Stimulated activated CD8-positive, alpha-beta memory T cell treated with anti-CD3 and anti-CD28 coated beads, Interleukin-15, amount 100 ng/mL, for 4 hours (primary cell): ENCODE data around the gene OR10A3.

Source experiments
- DNase-seq, 2 donors: peaks; one replicate each; pipeline ENCODE4 v3.0.0-alpha.2; 2020; ENCODE audit warnings: low read depth in 2 of 2

The OR10A3 gene

DNA sequence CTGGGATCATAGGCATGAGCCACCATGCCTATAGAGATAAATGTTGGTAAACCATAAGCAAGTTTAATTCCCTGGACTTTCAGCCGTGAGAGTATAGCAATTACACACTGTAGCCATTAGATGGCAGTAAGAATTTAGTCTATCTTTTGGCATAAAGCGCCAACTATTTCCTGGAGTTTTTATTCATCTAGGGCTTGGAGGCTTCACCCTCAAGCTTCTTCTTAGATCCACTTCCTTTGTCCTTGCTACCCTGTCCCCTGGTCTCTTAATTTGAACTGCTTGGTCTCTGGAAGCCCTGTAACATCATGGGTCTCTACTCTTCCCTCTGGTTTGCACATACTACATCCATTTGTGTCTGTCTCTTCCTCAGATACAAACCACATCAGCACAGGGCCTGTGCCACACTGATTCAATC is 48.7 kb downstream of the OR10A3 start:
- no peak for DNase-seq

DNA sequence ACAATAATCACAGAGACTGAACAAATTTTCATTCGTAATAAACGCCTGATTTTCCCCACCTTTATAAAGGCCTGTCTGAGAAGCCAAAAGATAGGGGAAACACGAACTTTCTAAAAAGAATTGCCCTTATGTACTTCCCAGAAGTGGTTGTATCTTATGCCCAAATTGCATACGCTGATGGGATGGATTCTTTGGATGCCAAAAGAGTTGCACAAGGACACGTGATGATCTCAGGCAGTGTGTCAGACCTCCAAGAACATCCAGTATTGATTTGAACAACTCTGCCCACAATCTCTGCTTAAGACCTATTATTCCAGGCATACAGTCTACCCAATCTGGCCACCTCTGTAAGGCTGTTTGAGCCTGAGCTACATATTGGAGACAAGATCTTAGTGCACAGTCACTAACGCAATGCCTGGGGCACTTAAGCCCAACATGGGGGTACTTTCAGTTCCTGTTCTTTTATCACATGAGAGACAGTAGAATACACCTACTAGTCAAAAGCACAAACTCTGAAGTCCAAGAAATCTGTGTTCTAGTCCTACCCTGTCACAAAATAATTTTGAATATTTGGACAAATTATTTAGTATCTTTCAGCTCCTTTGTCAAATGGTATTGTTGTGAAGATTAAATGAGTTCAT is 49.3 kb downstream of the OR10A3 start:
- DNase-seq, result no peak

DNA sequence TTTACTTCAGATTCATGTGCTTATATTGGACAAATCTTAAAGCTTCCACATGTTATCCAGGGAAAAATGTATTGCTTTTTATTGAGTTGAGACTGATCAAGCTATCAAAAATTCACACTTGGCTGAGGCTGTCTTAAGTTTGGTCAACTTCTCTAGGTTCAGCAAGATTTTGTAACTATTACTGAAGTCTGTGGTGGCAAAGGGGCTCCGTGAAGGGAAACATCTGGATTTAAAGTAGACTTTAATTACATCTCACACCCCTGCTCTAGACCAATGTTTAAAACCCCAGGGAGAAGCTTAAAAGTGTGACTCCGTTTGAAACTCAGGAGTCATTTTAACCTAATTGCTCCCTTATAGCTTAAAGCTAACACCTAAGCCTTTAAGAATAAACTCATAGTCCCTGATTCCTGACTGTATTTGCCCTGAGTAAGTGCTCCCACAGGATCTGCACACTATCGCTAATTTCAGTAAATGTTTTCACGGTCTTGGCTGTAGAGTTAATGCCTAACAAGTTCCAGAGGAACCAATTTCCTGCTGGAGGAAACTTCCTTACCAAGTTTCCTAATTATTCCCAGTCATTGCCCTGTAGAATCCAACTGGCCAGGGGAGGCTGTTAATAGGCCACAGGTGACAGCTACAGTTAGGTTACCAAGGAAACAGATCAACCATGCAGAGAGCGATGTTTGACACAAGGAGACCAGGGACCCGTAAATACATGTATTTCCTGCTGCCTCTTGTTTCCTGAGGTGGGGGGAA is 50.9 kb downstream of the OR10A3 start:
- DNase-seq, result no peak

DNA sequence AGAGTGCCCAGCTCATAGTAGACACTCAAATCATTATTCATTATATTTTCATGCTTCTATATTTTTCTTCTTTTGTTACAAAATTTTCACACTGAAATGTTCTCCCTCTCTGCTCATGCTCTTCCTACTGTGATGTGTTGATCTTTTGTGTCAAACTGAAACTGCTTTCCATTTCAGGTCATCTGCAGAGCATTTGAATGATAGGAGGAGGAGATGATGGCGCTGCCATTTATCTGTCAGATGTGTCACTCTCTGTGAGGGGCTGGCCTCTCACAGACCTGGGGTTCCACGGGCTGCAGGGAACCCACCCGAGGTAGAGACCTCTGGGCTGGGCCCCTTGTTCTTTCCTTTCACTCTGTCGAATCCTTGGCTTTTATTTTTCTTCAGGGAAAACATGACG is 51.5 kb downstream of the OR10A3 start:
- no peak for DNase-seq
